Urinary bladder (tissue), 4 donors: Measurements from ENCODE around the gene KAT7. TPM values are rescaled to one million over a fixed set of nuclear protein-coding genes. Genes with fewer than 3 reads are reported as not detected.

Source experiments
- DNase-seq: peaks from one replicate; pipeline ENCODE4 v3.0.0-alpha.2; 2015; ENCODE audit errors: extremely low spot score
- H3K27ac ChIP-seq: one replicate; pipeline ENCODE4 v1.5.1; 2013; ENCODE audit warnings: low read depth, mild to moderate bottlenecking, moderate library complexity
- H3K36me3 ChIP-seq: one replicate; pipeline ENCODE4 v1.6.1; 2013; ENCODE audit warnings: mild to moderate bottlenecking, moderate library complexity; ENCODE audit not compliant: insufficient read depth
- H3K4me1 ChIP-seq: one replicate; pipeline ENCODE4 v1.6.1; 2013; ENCODE audit warnings: mild to moderate bottlenecking, moderate library complexity; ENCODE audit not compliant: insufficient read depth
- H3K4me3 ChIP-seq: one replicate; pipeline ENCODE4 v1.5.1; 2013; ENCODE audit warnings: low read depth, low read length
- WGBS: extraction: QIAGEN DNeasy Blood & Tissue Kit; methylation state at CpG from one replicate; pipeline ENCODE4 v1.1.7; 2013; 5-methylcytosine and 5-hydroxymethylcytosine counted together
- polyA plus RNA-seq: library from polyadenylated mRNA; stranded (reverse); fragments of 200-250 nt; gene quantifications from one replicate; pipeline ENCODE4 v1.2.3, GENCODE V29; 2013
- total RNA-seq: library from RNA; depleted of rRNA; stranded (reverse); fragments of >200 nt; gene quantifications from one replicate; pipeline ENCODE4 v1.2.3, GENCODE V29; 2014
- donor health status: healthy with polysubstance abuse.
- donor health status: healthy.

The KAT7 gene
- total RNA-seq (58.7 TPM), polyA plus RNA-seq (32.3 TPM)

DNA sequence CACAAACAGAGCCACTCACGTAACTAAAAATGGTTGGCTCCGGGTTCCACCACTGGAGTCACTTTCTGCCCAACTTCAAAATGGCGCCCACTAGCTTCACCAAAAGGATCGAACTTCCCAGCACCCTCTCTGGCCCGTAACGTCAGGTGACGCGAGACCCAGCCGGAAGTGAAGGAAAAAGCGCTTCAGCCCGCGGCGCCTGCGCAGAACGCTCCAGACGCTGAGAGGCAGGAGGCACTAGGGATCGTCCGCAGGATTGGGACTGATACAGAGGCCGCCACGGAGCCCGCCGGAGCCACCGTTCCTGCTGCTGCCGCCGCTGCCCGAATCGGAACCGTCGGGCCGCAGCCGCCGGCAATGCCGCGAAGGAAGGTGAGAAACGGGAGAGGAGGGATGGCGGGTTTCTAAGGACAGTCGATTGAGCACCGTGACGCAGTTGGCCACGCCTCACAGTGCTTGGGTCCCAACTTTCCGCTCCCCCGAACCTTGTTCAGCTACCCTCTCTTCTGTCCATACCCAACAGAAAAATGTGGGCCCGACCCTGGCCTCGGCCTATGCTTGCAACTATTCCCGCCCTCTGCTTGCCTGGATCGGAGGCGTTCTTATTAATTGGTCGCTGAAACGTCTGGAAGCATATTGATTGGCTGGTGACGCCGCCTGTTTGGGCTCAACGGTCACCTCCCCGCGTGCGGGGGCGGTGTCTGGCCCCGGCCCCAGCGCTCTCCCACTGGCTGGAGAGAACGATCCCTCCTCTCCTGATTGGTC, at the start of gene KAT7:
Gene KAT7, plus strand, starts transcription at position 204 of the 765 bp plus-strand sequence. Its CDS starts 154 bp downstream, at position 358.
- Histone ChIP-seq H3K27ac (peak within 1 kb of the TSS; percentile 98), H3K4me1 (no peaks in the 10 kb centered on the region), H3K4me3 (peak within 1 kb of the TSS; percentile 67), H3K36me3 (peaks cover 2% of the 10 kb centered on the region)
- peak; percentile 99 for DNase-seq
- whole genome bisulfite sequencing: under 1% methylated on average over 59 of the region's 59 CpGs

- Histone ChIP-seq H3K4me3 (no peak overlapping the region), H3K4me1 (peaks cover 9% of the 10 kb centered on the region), H3K36me3 (no peaks in the 10 kb centered on the region), H3K27ac (peak overlapping the region; percentile 55)
- DNase-seq: no peak
- 40% methylated on average over 7 of the region's 7 CpGs for WGBS
These were observed 48.7 kb upstream of the KAT7 start for GRCh38 chr17:49739641-49740271.

DNA sequence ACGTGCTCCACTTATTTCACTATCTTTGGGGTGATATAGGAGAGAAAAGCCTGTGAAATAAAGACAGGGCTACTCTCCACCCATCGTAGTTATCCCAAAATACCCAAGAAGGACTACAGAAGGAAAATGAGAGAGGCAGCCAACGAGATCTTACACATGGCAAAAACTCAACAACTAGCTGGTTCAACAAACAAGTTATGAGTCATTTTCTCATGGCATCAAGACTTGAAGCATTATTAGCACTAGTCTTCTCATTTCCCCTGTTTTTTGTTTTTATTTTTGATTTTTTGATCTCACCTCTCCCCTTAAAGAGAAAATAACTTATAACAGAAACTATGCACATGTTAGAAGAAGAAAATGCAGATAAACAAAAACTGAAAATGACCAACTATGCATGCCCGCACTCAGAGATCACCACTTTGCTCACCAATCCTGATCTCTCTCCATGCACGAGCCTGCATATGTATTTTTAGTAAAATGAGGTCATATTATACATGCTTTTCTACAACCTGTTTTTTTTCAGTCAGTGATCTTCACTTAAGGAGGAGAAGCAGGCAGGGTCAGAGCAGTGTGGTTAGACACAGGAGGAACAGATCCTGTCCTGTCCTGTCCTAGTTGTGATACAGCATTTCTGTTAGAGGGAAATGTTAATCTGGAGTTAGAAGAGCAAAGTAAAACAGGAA, 47.3 kb upstream of the KAT7 start:
- peaks cover 9% of the 10 kb centered on the region for H3K4me1 ChIP-seq
- no peaks in the 10 kb centered on the region for H3K36me3 ChIP-seq
- no peak overlapping the region for H3K4me3 ChIP-seq
- H3K27ac ChIP-seq: peak overlapping the region; percentile 75
- WGBS: 18% methylated on average over 5 of the region's 5 CpGs
- no peak for DNase-seq

DNA sequence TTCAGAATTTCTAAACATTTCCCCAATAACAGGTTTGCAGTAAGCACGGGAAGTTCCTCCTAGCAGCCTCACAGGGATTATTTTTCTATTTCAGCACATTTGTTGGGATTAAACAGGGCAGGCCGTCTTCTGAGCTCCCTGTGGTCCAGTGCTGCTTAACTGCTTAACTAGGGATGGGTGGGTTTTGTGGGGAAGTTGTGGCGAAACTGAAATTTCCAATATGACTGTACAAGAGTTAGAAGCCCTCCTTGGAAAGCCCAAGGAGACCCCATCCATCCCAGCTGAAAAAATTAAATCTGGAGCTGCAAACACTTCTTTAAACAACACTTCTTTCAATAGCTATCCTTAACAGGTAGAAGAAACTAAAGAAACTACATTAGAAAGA, 46.8 kb upstream of the KAT7 start:
- H3K4me3 ChIP-seq: no peak overlapping the region
- peak overlapping the region; percentile 69 for H3K27ac ChIP-seq
- peaks cover 11% of the 10 kb centered on the region for H3K4me1 ChIP-seq
- DNase-seq: no peak
- 34% methylated on average over 3 of the region's 3 CpGs for WGBS
- no peaks in the 10 kb centered on the region for H3K36me3 ChIP-seq

DNA sequence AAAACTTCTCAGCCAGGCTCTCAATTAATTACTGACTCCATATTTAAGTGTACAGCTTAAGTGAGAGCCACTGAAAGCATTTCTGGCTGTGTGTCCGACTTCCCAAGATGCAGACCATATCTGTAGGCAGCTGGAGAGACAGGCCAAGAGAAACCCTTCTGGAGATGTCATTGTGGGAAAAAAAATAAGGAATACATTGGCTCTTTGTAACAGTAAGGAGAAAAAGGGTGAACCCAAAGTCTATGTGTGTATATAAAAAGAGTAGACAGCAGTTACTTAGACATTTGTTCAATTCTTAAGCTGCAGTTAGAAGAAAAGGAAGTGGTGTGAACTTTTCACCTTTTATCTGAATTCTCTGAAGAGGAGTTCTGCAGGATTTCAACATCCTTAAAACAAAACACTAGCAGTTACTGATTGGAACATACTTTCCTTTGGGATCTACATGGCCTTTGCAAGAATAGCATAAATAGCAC, 46.3 kb upstream of the KAT7 start:
- 10% methylated on average over 1 of the region's 1 CpG for WGBS
- H3K36me3 ChIP-seq: no peaks in the 10 kb centered on the region
- H3K4me3 ChIP-seq: no peak overlapping the region
- H3K4me1 ChIP-seq: peaks cover 11% of the 10 kb centered on the region
- no peak for DNase-seq
- peak overlapping the region; percentile 78 for H3K27ac ChIP-seq

DNA sequence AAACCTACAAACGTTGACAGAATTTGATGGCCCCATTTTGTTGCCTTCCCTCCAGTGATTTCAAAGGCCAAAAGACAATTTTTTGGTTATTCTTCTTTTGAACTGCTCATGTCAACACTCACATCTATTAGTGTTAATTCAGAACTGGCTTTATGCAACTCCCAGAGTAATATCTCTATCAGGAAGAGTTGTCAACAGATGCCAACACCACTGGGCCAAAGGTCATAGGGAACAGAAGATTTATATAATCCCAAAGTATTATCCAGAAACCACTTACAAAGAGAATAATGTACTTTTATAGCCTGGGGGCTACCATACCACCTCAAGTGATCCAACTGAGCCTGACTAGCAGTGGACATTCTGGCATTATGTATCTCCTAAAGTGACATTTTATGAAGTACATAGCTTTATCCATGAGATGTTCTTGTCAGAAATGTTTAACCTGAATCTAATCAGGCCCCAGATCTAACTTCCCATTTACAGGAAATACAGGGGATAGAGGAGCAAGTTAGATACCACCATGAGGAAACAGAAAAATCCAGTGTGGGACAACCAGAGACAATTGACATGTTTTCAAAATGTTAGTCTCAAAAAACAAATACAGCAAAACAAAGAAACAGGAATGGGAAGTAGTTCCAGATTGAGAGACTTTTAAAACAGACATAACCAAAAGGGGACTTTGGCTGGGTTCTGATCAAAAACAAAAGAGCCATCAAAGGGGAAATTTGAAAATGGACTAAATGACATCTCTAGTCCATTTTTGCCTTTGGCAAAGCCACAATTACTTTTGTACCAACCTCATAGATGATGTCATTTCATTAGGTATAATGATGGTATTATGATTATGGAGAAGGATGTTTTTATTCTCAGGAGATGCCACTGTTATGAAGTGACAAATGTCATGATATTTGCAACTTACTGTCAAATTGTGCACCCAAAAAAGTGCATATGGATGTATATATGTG, 43.0 kb upstream of the KAT7 start:
- no peak for DNase-seq
- Histone ChIP-seq H3K36me3 (no peaks in the 10 kb centered on the region), H3K27ac (no peak overlapping the region), H3K4me3 (no peak overlapping the region), H3K4me1 (peaks cover 5% of the 10 kb centered on the region)
- 71% methylated on average over 1 of the region's 1 CpG for WGBS

DNA sequence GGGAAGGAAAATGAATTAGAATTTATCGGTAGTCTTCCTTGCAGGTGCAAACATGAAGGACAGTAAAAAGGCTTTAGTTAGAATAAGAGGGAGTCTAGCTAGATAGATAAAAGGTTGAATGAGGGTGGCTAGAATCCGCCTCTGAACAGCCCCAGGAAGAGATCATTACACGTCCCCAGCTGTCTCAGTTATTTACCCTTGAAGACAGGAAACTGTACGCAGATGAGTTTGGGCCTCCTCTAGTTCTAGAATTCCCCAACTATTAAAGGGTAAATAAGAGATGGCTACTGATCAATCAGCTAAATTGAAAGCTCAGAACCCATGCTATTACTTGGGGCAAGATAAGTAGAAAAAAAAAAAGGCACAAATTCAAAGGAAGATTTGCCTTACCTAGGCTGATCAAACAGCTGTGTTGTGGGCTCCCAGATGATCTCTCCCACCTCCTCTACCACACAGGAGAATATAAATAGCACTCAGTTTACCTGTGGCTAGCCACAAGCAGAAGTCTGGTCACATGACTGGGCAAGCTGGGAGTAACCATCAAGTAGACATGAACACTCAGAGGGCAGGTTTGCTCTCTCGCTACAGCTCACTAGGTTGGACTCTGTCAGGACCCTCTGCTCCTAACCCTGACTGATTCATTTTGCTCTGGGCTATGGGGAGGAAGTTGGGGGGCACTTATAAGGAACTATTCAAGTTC, 41.5 kb upstream of the KAT7 start:
- H3K27ac ChIP-seq: peak overlapping the region; percentile 16
- 82% methylated on average over 5 of the region's 5 CpGs for WGBS

DNA sequence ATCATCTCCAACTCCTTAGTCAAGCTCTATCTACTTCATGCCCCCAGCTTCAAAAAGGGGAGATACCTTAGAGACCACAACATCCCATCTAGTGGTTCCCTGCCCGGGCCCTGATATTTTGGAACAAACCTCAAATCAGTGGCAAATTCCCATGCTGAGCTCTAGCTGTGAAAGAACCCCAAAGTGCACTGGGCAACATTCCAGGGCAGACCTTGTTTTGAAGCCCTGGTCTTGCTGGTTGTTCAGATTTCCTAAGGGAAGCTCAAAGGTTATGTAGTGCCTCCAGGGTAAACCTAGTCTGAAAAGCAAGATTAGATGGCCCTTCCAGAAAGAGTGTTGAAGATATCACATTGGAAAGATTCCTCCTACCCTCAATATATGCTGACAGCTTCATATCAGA, 40.8 kb upstream of the KAT7 start:
- Histone ChIP-seq H3K4me3 (no peak overlapping the region), H3K36me3 (no peaks in the 10 kb centered on the region), H3K27ac (no peak overlapping the region), H3K4me1 (peaks cover 3% of the 10 kb centered on the region)
- WGBS: 85% methylated on average over 1 of the region's 1 CpG
- DNase-seq: no peak

More for the DNA sequence above, 41.5 kb upstream of the KAT7 start:
- Histone ChIP-seq H3K4me1 (peaks cover 5% of the 10 kb centered on the region), H3K4me3 (no peak overlapping the region), H3K36me3 (no peaks in the 10 kb centered on the region)
- no peak for DNase-seq

GRCh38 chr17:49748223-49748622, 40.3 kb upstream of the KAT7 start:
- H3K36me3 ChIP-seq: no peaks in the 10 kb centered on the region
- no peak for DNase-seq
- H3K27ac ChIP-seq: no peak overlapping the region
- WGBS: 87% methylated on average over 3 of the region's 3 CpGs
- H3K4me1 ChIP-seq: peaks cover 1% of the 10 kb centered on the region
- no peak overlapping the region for H3K4me3 ChIP-seq

DNA sequence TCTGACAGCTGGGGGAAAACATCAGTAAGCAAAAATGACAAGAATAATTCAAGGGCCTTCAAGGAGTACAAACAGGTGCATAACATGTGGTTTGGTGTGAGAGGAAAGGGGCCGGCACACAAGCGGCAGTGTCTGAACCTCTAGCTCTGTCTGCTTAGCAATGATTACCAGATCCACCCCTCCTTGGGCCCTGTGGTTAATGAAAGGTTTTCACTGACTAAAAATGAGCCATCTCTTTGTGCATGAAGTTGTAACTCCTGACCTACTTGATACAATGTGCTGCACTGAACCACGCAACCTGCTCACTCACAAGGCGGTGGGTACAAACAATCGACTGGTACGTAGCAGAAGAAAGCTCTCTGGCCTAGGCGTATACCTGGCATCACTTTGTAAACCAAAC, 39.7 kb upstream of the KAT7 start:
- Histone ChIP-seq H3K4me3 (no peak overlapping the region), H3K27ac (no peak overlapping the region), H3K36me3 (no peaks in the 10 kb centered on the region), H3K4me1 (peaks cover 1% of the 10 kb centered on the region)
- DNase-seq: no peak
- WGBS: 80% methylated on average over 7 of the region's 7 CpGs

GRCh38 chr17:49749730-49750129, 38.8 kb upstream of the KAT7 start:
- Histone ChIP-seq H3K36me3 (no peaks in the 10 kb centered on the region), H3K4me1 (peaks cover 1% of the 10 kb centered on the region), H3K27ac (no peak overlapping the region), H3K4me3 (no peak overlapping the region)
- no peak for DNase-seq
- WGBS: 92% methylated on average over 3 of the region's 3 CpGs

GRCh38 chr17:49752508-49752907, 36.0 kb upstream of the KAT7 start:
- no peak overlapping the region for H3K27ac ChIP-seq
- H3K4me3 ChIP-seq: no peak overlapping the region
- no peaks in the 10 kb centered on the region for H3K36me3 ChIP-seq
- WGBS: 82% methylated on average over 3 of the region's 3 CpGs
- DNase-seq: no peak
- no peaks in the 10 kb centered on the region for H3K4me1 ChIP-seq
